GM12864 (cell line): ENCODE results near the gene TCF23.

Source experiments
- DNase-seq: peaks from one replicate; pipeline ENCODE4 v3.0.0-alpha.2; 2011; ENCODE audit warnings: low read depth
- H3K4me3 ChIP-seq: 2 replicates; pipeline ENCODE4 v1.5.1; 2011; ENCODE audit warnings: mild to moderate bottlenecking, low read depth, low read length, control low read depth
- CTCF ChIP-seq: IDR thresholded peaks from 2 replicates; pipeline ENCODE4 v1.5.1; 2011; ENCODE audit warnings: low read depth, mild to moderate bottlenecking, moderate library complexity, low read length, control low read depth, inconsistent platforms; ENCODE audit errors: missing control alignments

TCF23 gene

GRCh38 chr2:27206346-27206745 lies 57.5 kb downstream of the TCF23 start:
- no peak for DNase-seq

More at GRCh38 chr2:27206346-27206745, 57.5 kb downstream of the TCF23 start:
- no peak for TF ChIP-seq CTCF
- H3K4me3 ChIP-seq: no peak overlapping the region
